Measurements from ENCODE around the gene NEAT1. TPM values are rescaled to one million over a fixed set of nuclear protein-coding genes. Genes with fewer than 3 reads are reported as not detected.
A peak's percentile ranks its signal among the peaks of the same experiment; 100 is the strongest.

NEAT1 gene
- 71.1 TPM for total RNA-seq (2013)
- polyA plus RNA-seq = 100 to 1,000 TPM in 1 of 3 donors, 1 to 10 TPM in 1, under 1 TPM in 1; 0.90 to 293 (median 1.3) TPM
- 204 and 449 TPM in 2 replicates for polyA minus RNA-seq
- 814 to 15,504 (median 4,870) reads per million in 11 experiments for total RNA-seq

- Histone ChIP-seq H2AFZ (ENCODE audit: insufficient read depth, low read depth, low read length, poor library complexity, severe bottlenecking) (peak within 1 kb of the TSS; percentile 33), H3K9ac (ENCODE audit: insufficient read depth, low read length, poor library complexity, severe bottlenecking) (peak within 1 kb of the TSS; percentile 100), H3K4me3 (replicated peaks in 1 of 3; ENCODE audit: low read depth in 2 of 3, low read length in 3 of 3) (peak within 1 kb of the TSS; percentile 86 to 100 (median 96)), H3K4me2 (replicated peaks; ENCODE audit: extremely low read depth, low read length, poor library complexity, severe bottlenecking) (peak within 1 kb of the TSS; percentile 85), H3K79me2 (ENCODE audit: insufficient read depth, low read length) (peaks cover 91% of the 10 kb centered on the region), H3K27ac (ENCODE audit: low read depth in 1 of 2, low read length in 2 of 2) (peak within 1 kb of the TSS; percentile 96 to 100), H3K27me3 (ENCODE audit: control insufficient read depth in 2 of 2, insufficient read depth in 2 of 2, low read length in 2 of 2) (no peaks in the 10 kb centered on the region), H4K20me1 (ENCODE audit: insufficient read depth, low read length) (peaks cover 59% of the 10 kb centered on the region), H3K9me3 (replicated peaks in 1 of 2; ENCODE audit: control insufficient read depth in 1 of 2, insufficient read depth in 1 of 2, low read length in 2 of 2) (no peaks in the 10 kb centered on the region), H3K36me3 (replicated peaks in 1 of 2; ENCODE audit: control insufficient read depth in 1 of 2, insufficient read depth in 2 of 2, low read length in 2 of 2) (peaks cover 14 to 45% of the 10 kb centered on the region in 2 donors), H3K4me1 (ENCODE audit: control insufficient read depth in 1 of 2, insufficient read depth in 2 of 2, low read length in 2 of 2) (peaks cover 53 to 56% of the 10 kb centered on the region in 2 donors)
- Mint-ChIP-seq H3K9me3 (peaks cover 6 to 23% (median 18%) of the 10 kb centered on the region in 7 donors), H3K27ac (peak within 1 kb of the TSS; percentile 99 to 100 (median 100)), H3K36me3 (peaks cover 52% of the 10 kb centered on the region in 2 donors), H3K27me3 (ENCODE audit: low read depth in 3 of 3) (peaks cover 0 to 35% (median 15%) of the 10 kb centered on the region in 3 donors), H3K4me3 (peak within 1 kb of the TSS; percentile 99 to 100), H3K4me1 (peaks cover 36% of the 10 kb centered on the region)
- peak; percentile 92 to 99 (median 95) for DNase-seq
- WGBS (ENCODE audit: insufficient coverage) = under 1% methylated on average over 35 of the region's 40 CpGs
- no peak for TF ChIP-seq CTCF (IDR thresholded peaks at IDR 0.05)
- intact Hi-C loops (cut with micrococcal nuclease) = loop anchor here (1.0 to 2.0 kb wide), 2 partner anchors 74 to 76 kb away; partner anchors contain the start of gene MALAT1 (in 1 of the 2)
Measured at GRCh38 chr11:65422633-65423515, at the start of gene NEAT1. TSS of gene NEAT1 (plus strand) at chr11:65422798.

GRCh38 chr11:65373839-65374580 is 48.6 kb upstream of the NEAT1 start:
- no peak overlapping the region for H3K4me3 Mint-ChIP-seq
- WGBS (ENCODE audit: insufficient coverage) = 86% methylated on average over 12 of the region's 14 CpGs
- H3K4me1 Mint-ChIP-seq = peaks cover 28% of the 10 kb centered on the region
- no peaks in the 10 kb centered on the region for H3K27me3 ChIP-seq (ENCODE audit: control insufficient read depth in 2 of 2, insufficient read depth in 2 of 2, low read length in 2 of 2)
- DNase-seq = no peak
- H3K27me3 Mint-ChIP-seq (ENCODE audit: low read depth in 3 of 3) = peaks cover 4 to 5% (median 4%) of the 10 kb centered on the region in 3 donors
- no peak overlapping the region for H3K9ac ChIP-seq (ENCODE audit: insufficient read depth, low read length, poor library complexity, severe bottlenecking)
- no peaks in the 10 kb centered on the region for H3K9me3 Mint-ChIP-seq
- H3K4me1 ChIP-seq (ENCODE audit: control insufficient read depth in 1 of 2, insufficient read depth in 2 of 2, low read length in 2 of 2) = peaks cover 15 to 28% of the 10 kb centered on the region in 2 donors
- no peaks in the 10 kb centered on the region for H3K36me3 ChIP-seq (replicated peaks in 1 of 2; ENCODE audit: control insufficient read depth in 1 of 2, insufficient read depth in 2 of 2, low read length in 2 of 2)
- no peak overlapping the region for H3K4me2 ChIP-seq (replicated peaks; ENCODE audit: extremely low read depth, low read length, poor library complexity, severe bottlenecking)
- no peak for TF ChIP-seq CTCF (IDR thresholded peaks at IDR 0.05)
- no peak overlapping the region for H3K27ac Mint-ChIP-seq
- no peak overlapping the region for H3K27ac ChIP-seq (ENCODE audit: low read depth in 1 of 2, low read length in 2 of 2)
- H3K36me3 Mint-ChIP-seq = peaks cover 3 to 5% of the 10 kb centered on the region in 2 donors
- H4K20me1 ChIP-seq (ENCODE audit: insufficient read depth, low read length) = no peaks in the 10 kb centered on the region
- intact Hi-C loops (cut with micrococcal nuclease) = loop anchor here (5.0 kb wide), 2 partner anchors 138 to 143 kb away; no protein-coding TSS in a partner anchor
- no peak overlapping the region for H2AFZ ChIP-seq (ENCODE audit: insufficient read depth, low read depth, low read length, poor library complexity, severe bottlenecking)
- no peaks in the 10 kb centered on the region for H3K9me3 ChIP-seq (replicated peaks in 1 of 2; ENCODE audit: control insufficient read depth in 1 of 2, insufficient read depth in 1 of 2, low read length in 2 of 2)
- no peak overlapping the region for H3K4me3 ChIP-seq (replicated peaks in 1 of 3; ENCODE audit: low read depth in 2 of 3, low read length in 3 of 3)
- no peaks in the 10 kb centered on the region for H3K79me2 ChIP-seq (ENCODE audit: insufficient read depth, low read length)

Data from CD14-positive monocyte (primary cell).